WTC11 (cell line): Measurements from ENCODE around the gene QSOX2.

ENCODE experiments used
- ATF1 ChIP-seq: sonication (generic); formaldehyde crosslinking; IDR thresholded peaks from 2 replicates; pipeline ENCODE4 v1.8.1; 2023; ENCODE audit warnings: mild to moderate bottlenecking, moderate library complexity, missing genetic modification reagents
- ATF2 ChIP-seq: sonication (generic); formaldehyde crosslinking; IDR thresholded peaks from 2 replicates; pipeline ENCODE4 v1.8.1; 2022; ENCODE audit warnings: low read depth, missing genetic modification reagents, borderline replicate concordance
- ATF3 ChIP-seq: sonication (generic); formaldehyde crosslinking; conservative IDR thresholded peaks from 2 replicates; pipeline ENCODE4 v1.8.1; 2022; ENCODE audit warnings: mild to moderate bottlenecking, missing genetic modification reagents
- CTCF ChIP-seq: fragments of 200-600 bp; IDR thresholded peaks from 2 replicates; pipeline ENCODE4 v1.8.0; 2022; ENCODE audit warnings: antibody characterized with exemption
- EMX1 ChIP-seq: fragments of 250-450 bp; sonication (Bioruptor Pico); IDR thresholded peaks from 2 replicates; pipeline ENCODE4 v1.8.0; 2021; ENCODE audit warnings: mild to moderate bottlenecking
- JUN ChIP-seq: sonication (generic); formaldehyde crosslinking; IDR thresholded peaks from 2 replicates; pipeline ENCODE4 v1.8.0; 2023; ENCODE audit warnings: mild to moderate bottlenecking, missing genetic modification reagents
- TEAD1 ChIP-seq: sonication (generic); formaldehyde crosslinking; IDR thresholded peaks from 2 replicates; pipeline ENCODE4 v1.8.0; 2022; ENCODE audit warnings: mild to moderate bottlenecking, missing genetic modification reagents
- ZNF138 ChIP-seq: sonication (generic); formaldehyde crosslinking; conservative IDR thresholded peaks from 2 replicates; pipeline ENCODE4 v1.8.1; 2022; ENCODE audit warnings: mild to moderate bottlenecking, moderate library complexity, missing genetic modification reagents

- TF ChIP-seq ATF1 (no peak), CTCF (no peak), EMX1 (CRISPR knock-in tag) (no peak), ATF2 (no peak), TEAD1 (CRISPR knock-in tag) (no peak), ZNF138 (no peak), ATF3 (no peak), JUN (CRISPR knock-in tag) (no peak)
These were observed 13.9 kb upstream of the QSOX2 start for GRCh38 chr9:136259517-136259813.
